D341Med (cell line): ENCODE measurements around the gene CES4A.
"Not testable (repeated sequence)": the region's sequence is repeated elsewhere in the genome, so short reads cannot be mapped to it uniquely, and the experiment has no call there.

ENCODE experiments used
- DNase-seq: peaks from one replicate; pipeline ENCODE4 v3.0.0; 2012; ENCODE audit warnings: low spot score

Gene CES4A

GRCh38 chr16:67022531-67023214 lies 34.3 kb downstream of the CES4A start:
- no peak for DNase-seq

GRCh38 chr16:67023689-67024088 lies 35.3 kb downstream of the CES4A start:
- no peak for DNase-seq

GRCh38 chr16:67024384-67025209 lies 36.2 kb downstream of the CES4A start:
- DNase-seq = no peak

- DNase-seq = peak; percentile 4
These were observed 36.8 kb downstream of the CES4A start for GRCh38 chr16:67025210-67025550.

GRCh38 chr16:67026570-67026969 lies 38.2 kb downstream of the CES4A start:
- DNase-seq = no peak

- peak; percentile 5 for DNase-seq
These were observed 38.7 kb downstream of the CES4A start for GRCh38 chr16:67027046-67027445.

GRCh38 chr16:67028167-67028695 lies 39.8 kb downstream of the CES4A start:
- DNase-seq = peak; percentile 14

GRCh38 chr16:67028696-67029253 lies 40.4 kb downstream of the CES4A start, which contains the start of gene CBFB:
Gene CBFB (plus strand): TSS chr16:67029149. CDS start chr16:67029408, 259 bp downstream.
- DNase-seq = peak; percentile 99

- DNase-seq = peak; percentile 71
These were observed 41.1 kb downstream of the CES4A start for GRCh38 chr16:67029254-67030096.

GRCh38 chr16:67030221-67030962 lies 42.0 kb downstream of the CES4A start:
- DNase-seq = no peak

- no peak for DNase-seq
These were observed 46.1 kb downstream of the CES4A start for GRCh38 chr16:67034487-67034886.

- DNase-seq = no peak
These were observed 47.0 kb downstream of the CES4A start for GRCh38 chr16:67035364-67035763.

- DNase-seq = no peak
These were observed 47.9 kb downstream of the CES4A start for GRCh38 chr16:67036323-67036741.

GRCh38 chr16:67039260-67040020 lies 51.1 kb downstream of the CES4A start:
- DNase-seq = no peak

GRCh38 chr16:67040166-67040565 lies 51.8 kb downstream of the CES4A start:
- DNase-seq = no peak

GRCh38 chr16:67040906-67041305 lies 52.5 kb downstream of the CES4A start:
- DNase-seq = no peak

GRCh38 chr16:67041520-67041919 lies 53.1 kb downstream of the CES4A start:
- not testable (repeated sequence) for DNase-seq

GRCh38 chr16:67043420-67043819 lies 55.0 kb downstream of the CES4A start:
- DNase-seq = no peak

- DNase-seq = no peak
These were observed 62.4 kb downstream of the CES4A start for GRCh38 chr16:67050796-67051195.

- DNase-seq = no peak
These were observed 64.0 kb downstream of the CES4A start for GRCh38 chr16:67052399-67052798.
